Sciatic nerve (tissue), 2 donors: ENCODE measurements around the gene RPL23. TPM values are rescaled to one million over a fixed set of nuclear protein-coding genes. Genes with fewer than 3 reads are reported as not detected.

ENCODE experiments used
- ATAC-seq: fragments of 200-7000 bp; cut with Tn5 transposase; one replicate; pipeline ENCODE4 v1.9.1; 2020; ENCODE audit warnings: mild to moderate bottlenecking, moderate library complexity
- DNase-seq: peaks from one replicate; pipeline ENCODE4 v3.0.0-alpha.2; 2020; ENCODE audit warnings: low spot score
- intact Hi-C: fragments of 100-400 bp; cut with DNase I; formaldehyde crosslinking; loops from one replicate; pipeline ENCODE4 v1.14.2; 2022
- microRNA-seq: library from miRNA; unstranded; fragments of <30 nt; microRNA quantifications from one replicate; pipeline ENCODE4 v1.2.0, GENCODE V29; 2020
- total RNA-seq: library from RNA; stranded (reverse); fragmentation: NEBNext Ultra II Directional; extraction: Animal tissue kit (Norgen Biotek cat#: 25700); gene quantifications from one replicate; pipeline ENCODE4 v1.2.1, GENCODE V29; 2021
- donor health status: DM: no; HTN: no; CAD: no.
- donor health status: DM: no; HTN: no; CAD: no.

The RPL23 gene
- total RNA-seq, 1 donor from 2014 or later: 1,106 TPM

DNA sequence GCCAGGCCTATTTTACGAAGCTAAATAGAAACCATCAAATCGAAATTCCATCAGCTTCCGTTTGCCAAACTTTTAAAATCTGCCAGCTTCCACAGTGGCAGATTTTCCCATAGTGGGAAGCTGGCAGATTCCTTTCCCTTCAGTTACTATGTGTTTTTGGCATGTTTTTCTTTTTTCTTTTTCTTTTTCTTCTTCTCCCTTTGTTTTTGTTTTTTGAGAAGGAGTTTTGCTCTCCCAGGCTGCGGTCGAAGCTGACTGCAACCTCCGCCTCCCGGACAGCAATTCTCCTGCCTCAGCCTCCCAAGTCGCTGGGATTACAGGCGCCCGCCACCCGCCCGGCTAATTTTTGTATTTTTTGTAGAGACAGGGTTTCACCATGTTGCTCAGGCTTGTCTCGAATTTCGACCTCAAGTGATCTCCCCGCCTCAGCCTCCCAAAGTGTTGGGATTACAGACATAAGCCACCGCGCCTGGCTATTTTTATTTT is 27.7 kb downstream of the RPL23 start:
- no peak for DNase-seq
- no peak for ATAC-seq
- intact Hi-C loops: no loop called here

DNA sequence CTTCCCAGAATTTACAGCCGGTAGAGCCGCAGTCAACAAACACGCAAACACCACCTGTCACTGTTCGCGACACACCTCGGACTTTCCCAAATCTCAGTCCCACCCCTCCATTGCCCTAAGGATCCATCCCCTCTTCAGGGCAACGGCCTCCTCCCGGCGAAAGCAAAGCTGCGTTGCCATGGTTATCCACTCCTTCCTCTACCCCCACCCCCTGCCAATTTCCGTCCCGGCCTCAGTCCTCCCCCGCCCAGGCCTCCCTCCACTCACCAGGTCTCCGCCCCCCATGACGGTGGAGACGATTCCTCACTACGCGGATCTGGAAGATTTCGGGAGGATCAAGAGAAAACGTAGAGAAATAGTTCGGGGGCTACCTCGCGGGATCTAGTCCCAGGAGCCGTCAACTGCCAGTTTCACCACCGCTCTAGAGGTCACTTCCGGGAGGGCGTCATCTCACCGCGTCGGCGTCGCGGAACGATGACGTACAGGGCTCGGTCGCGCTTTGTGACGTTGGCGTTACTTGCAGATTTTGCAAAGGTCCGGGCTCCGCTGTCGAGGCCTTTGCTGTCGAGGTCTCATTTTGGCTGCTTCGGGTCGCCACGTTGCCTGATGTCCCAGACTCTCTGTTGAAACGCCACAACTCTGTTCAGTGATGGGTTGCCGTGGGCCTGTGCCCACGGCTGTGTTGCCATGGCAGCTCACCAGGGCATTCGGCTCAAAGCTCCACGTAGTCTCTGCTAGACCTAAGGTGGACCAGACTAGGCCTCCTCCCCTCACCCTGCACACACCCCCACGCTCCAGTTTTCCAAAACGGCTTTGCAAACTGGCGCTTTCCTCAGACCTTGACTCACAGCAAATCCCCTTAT is 28.4 kb downstream of the RPL23 start, which contains the start of gene CWC25:
Gene CWC25, minus strand, starts transcription at position 423 of the 863 bp plus-strand sequence. Its CDS starts 138 bp downstream, at position 285.
- ATAC-seq (peak; percentile 97), DNase-seq (peak; percentile 97)
- intact Hi-C loops: no loop called here

DNA sequence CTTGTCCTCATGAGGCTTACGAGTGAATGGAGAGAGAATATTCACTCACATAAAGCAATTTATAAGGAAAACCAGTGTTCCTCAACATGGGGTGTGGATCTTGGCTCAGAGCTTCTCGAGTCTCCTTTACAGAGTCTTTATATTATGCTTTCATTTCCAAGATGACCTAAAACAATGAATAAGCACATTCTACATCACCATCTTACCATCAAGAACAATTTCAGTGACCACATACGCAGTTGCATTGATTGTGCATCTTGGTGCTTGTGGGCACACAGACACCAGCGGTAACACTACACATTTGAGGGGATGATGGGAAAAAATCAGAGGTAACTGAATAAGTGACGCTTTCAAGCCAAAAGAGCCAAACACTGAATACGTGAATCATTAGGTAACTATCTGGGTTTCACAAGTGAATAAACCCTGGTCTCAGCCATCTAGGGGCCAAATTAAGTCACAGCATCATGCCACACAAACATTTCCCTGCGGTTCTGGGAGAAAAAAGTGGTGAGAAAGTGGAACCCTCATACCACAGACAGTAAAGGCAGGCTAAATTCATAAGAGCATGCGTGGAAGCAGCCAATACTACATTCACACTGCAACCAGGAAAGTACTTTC is 37.8 kb downstream of the RPL23 start:
- ATAC-seq (no peak), DNase-seq (no peak)
- intact Hi-C loops: no loop called here

DNA sequence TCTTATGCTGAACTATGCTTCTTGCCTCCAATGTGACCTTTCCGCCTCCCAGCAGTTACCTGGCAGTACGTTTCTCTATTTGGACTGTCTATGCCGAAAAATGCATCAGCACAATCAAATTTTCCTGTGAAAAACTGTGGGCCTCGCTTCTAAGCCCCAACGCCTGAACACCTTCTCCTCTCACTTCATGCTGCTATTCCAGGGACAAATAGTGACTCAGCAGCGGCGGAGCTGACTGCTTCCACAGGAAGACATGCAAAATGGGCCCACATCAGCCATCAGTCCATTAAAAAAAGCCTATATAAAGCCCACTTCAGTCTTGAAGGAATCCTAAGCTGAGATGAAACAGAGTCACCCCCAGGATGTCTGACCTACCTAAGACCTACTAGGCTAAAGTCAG is 43.7 kb downstream of the RPL23 start:
- DNase-seq (no peak), ATAC-seq (no peak)
- intact Hi-C loops: loop anchor here (5.0 kb wide), 1 partner anchor 1567 kb away; no protein-coding TSS in a partner anchor

DNA sequence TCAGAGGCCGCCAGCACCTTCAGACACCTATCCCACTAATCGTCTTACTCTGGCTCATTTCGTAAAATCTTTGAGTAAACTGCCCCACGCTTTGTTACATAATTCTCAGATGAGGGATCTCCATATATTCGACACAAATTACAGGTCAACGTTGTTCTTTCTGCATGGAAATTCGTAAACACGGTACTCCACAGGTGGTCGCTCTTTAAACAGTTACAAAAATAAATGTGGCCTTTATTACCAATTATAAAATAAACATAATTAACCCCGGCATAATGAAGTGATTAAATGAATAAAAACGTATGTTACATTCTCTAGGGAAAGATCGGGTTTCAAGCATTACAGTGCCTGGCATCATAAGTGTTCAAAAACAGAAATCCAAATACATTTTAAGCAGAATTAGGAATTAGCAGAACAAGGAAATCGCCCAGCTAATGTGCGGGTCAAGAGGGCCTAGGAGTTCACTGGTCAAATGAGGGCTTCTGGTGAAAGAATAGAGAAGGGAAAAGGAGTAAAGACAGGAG is 53.2 kb downstream of the RPL23 start:
- intact Hi-C loops: no loop called here
- DNase-seq (no peak), ATAC-seq (no peak)

DNA sequence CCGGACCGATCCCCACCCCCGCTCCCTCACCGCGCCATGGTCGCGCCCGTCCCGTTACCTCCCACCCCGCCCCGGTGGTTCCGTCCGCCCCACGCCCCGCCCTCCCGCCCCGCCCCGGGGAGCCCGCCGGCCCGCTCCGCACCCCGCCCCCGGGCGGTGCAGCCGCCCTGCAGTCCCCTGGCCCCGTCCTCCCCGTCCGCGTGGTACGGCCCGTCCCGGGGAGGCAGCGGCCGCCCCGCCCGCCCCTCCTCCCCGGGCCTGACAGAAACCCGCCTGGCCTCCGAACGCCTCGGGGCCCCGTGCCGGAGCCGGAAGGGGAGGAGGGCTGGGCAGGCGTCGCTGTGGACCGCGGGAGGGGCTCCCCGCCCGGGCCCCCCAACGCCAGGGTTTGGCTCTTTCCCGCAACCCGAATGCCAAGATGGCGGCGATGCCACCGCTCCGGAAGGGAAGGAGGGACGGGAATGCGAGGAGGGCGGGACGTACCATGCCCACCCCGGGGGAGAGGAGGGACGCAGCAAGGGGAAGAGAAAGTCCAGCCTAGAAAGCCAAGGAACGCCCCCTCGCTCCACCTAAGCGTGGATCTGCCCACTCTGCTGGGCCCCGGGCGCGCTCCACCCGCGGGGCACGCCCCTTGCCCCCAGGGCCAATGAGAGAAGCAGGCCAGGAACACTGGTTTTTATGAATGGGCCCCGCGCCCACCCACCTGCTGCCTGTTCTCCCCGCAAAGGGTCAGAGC is 53.9 kb downstream of the RPL23 start, which contains the start of gene PIP4K2B:
Gene PIP4K2B, minus strand, starts transcription at position 56 of the 736 bp plus-strand sequence. CDS start 132 bp downstream, outside the sequence.
- intact Hi-C loops: no loop called here
- DNase-seq (peak; percentile 95), ATAC-seq (peak; percentile 97)

DNA sequence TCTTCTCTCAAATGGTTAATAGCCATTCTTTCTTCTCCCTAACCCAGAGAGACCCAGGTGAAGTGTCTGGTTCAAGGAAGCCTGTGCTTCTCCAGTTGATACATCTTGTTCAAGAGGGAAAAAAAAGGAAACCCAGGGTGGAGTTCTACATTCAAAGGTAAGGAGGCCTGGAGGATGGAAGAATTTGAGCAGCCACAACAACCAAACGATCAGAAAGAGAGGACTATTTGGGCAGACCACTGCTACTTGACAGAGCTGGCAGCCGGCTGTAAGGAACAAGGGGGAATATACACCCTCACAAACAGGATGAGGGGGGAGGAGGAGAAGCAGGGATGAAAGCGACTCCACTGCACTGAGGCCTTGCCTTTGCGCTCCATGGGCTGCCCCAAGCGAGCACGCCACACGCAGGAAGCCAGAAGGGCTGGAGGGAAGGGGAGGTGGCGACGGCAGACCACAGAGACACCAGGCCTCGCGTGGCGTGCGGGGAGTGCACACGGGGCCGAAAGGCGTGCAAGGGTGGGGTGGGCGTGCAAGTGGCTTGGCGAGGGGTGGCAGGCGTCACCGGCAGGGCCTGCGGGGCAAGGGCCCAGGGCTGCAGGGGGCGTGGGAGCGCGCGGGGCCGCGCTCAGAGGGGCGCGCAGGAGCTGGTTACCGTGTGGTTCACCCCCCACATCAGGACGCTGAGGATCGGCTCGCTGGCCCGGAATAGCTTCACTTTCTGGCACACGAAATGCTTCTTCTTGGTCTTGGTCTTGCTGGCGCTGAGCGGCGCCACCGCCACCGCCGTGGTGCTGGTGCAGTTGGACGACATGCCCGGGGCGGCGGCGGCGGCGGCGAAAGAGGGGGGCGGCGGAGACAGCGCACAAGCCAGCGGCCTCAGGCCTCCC is 54.7 kb downstream of the RPL23 start:
- intact Hi-C loops: no loop called here
- ATAC-seq: peak; percentile 30
- peak; percentile 75 for DNase-seq

Small RNA genes within 50 kb of the gene (microRNA-seq; reads per million reads assigned to microRNA genes)
- 1.8 reads per million for gene MIR4727

Other genes starting within 250 kb of the RPL23 start
- 4.5 TPM for gene SRCIN1, start 247.8 kb downstream of the RPL23 start, total RNA-seq
- gene EPOP, start 178.8 kb downstream of the RPL23 start, total RNA-seq: 1.5 TPM
- 202 TPM for gene MLLT6, start 148.4 kb downstream of the RPL23 start, total RNA-seq
- 17.3 TPM for gene CISD3, start 123.4 kb downstream of the RPL23 start, total RNA-seq
- 56.2 TPM for gene PCGF2, start 105.4 kb downstream of the RPL23 start, total RNA-seq
- gene PSMB3, start 101.0 kb downstream of the RPL23 start, total RNA-seq: 84.8 TPM
- 58.5 TPM for gene PIP4K2B, start 54.2 kb downstream of the RPL23 start, total RNA-seq
- gene CWC25, start 28.4 kb downstream of the RPL23 start, total RNA-seq: 25.6 TPM
- gene LASP1, start 16.3 kb upstream of the RPL23 start, total RNA-seq: 127 TPM
- gene FBXO47, start 113.7 kb upstream of the RPL23 start, total RNA-seq: not detected